SU-DHL-6 (cell line): Measurements from ENCODE around the gene TRAF3IP1.
"Not testable (repeated sequence)": the region's sequence is repeated elsewhere in the genome, so short reads cannot be mapped to it uniquely, and the experiment has no call there.

Experiments
- H2AFZ ChIP-seq: fragments of 200-600 bp; sonication (generic); 2 replicates; pipeline ENCODE4 v1.6.1; 2014; ENCODE audit warnings: low read depth, mild to moderate bottlenecking, moderate library complexity, mixed read lengths, antibody characterized with exemption, low read length; ENCODE audit not compliant: severe bottlenecking
- H3F3A ChIP-seq: fragments of 200-600 bp; shearing (Covaris generic); 2 replicates; pipeline ENCODE4 v1.6.0; 2016; ENCODE audit warnings: antibody characterized with exemption, mild to moderate bottlenecking; ENCODE audit not compliant: insufficient read depth
- H3K27ac ChIP-seq: fragments of 200-600 bp; sonication (generic); 2 replicates; pipeline ENCODE4 v1.5.1; 2016; ENCODE audit warnings: low read depth, mild to moderate bottlenecking, low read length, moderate library complexity, mixed read lengths
- H3K27me3 ChIP-seq: fragments of 200-600 bp; sonication (generic), shearing (Covaris generic); 2 replicates; pipeline ENCODE4 v1.6.0; 2014; ENCODE audit warnings: mild to moderate bottlenecking, low read length
- H3K36me3 ChIP-seq: fragments of 200-600 bp; sonication (generic); 2 replicates; pipeline ENCODE4 v1.6.1; 2014; ENCODE audit warnings: mild to moderate bottlenecking, low read length, mixed read lengths
- H3K4me2 ChIP-seq: fragments of 300-600, 200-600 bp; shearing (Covaris generic), sonication (generic); 2 replicates; pipeline ENCODE4 v1.6.0; 2014; ENCODE audit warnings: low read length, low read depth, mild to moderate bottlenecking; ENCODE audit not compliant: poor library complexity, severe bottlenecking
- H3K4me3 ChIP-seq: fragments of 200-600 bp; sonication (generic); 2 replicates; pipeline ENCODE4 v1.5.1; 2014; ENCODE audit warnings: antibody characterized with exemption, low read length, mild to moderate bottlenecking, mixed read lengths; ENCODE audit not compliant: insufficient read depth, poor library complexity, severe bottlenecking
- H3K79me2 ChIP-seq: fragments of 200-600 bp; sonication (generic); 2 replicates; pipeline ENCODE4 v1.6.1; 2014; ENCODE audit warnings: mild to moderate bottlenecking, low read length, moderate library complexity; ENCODE audit not compliant: insufficient read depth
- H3K9ac ChIP-seq: fragments of 200-600 bp; sonication (generic); 2 replicates; pipeline ENCODE4 v1.7.0; 2014; ENCODE audit warnings: mild to moderate bottlenecking, low read length
- H3K9me2 ChIP-seq: fragments of 200-600 bp; sonication (generic); replicated peaks from 2 replicates; pipeline ENCODE4 v1.6.1; 2014; ENCODE audit warnings: low read length; ENCODE audit not compliant: insufficient read depth
- H3K9me3 ChIP-seq: fragments of 200-600 bp; sonication (generic); 2 replicates; pipeline ENCODE4 v1.6.1; 2014; ENCODE audit warnings: low read length, mixed read lengths; ENCODE audit not compliant: insufficient read depth
- H4K20me1 ChIP-seq: fragments of 200-600 bp; sonication (generic); 2 replicates; pipeline ENCODE4 v1.6.1; 2014; ENCODE audit warnings: low read depth, mild to moderate bottlenecking, antibody characterized with exemption, low read length, moderate library complexity, mixed read lengths
- EZH2phosphoT487 ChIP-seq: fragments of 200-600 bp; sonication (generic), shearing (Covaris generic); conservative IDR thresholded peaks from 2 replicates; pipeline ENCODE4 v1.6.1; 2018; ENCODE audit warnings: mild to moderate bottlenecking, antibody characterized with exemption, low read length, moderate library complexity, mixed read lengths
- TF ChIP-seq, protein P1 (sequence below): fragments of 200-600 bp; sonication (generic); IDR thresholded peaks from one replicate; pipeline ENCODE4 v1.5.1; 2017; ENCODE audit warnings: antibody characterized with exemption, mild to moderate bottlenecking, low read length, moderate library complexity; ENCODE audit not compliant: insufficient read depth, poor library complexity, severe bottlenecking

The TRAF3IP1 gene

DNA sequence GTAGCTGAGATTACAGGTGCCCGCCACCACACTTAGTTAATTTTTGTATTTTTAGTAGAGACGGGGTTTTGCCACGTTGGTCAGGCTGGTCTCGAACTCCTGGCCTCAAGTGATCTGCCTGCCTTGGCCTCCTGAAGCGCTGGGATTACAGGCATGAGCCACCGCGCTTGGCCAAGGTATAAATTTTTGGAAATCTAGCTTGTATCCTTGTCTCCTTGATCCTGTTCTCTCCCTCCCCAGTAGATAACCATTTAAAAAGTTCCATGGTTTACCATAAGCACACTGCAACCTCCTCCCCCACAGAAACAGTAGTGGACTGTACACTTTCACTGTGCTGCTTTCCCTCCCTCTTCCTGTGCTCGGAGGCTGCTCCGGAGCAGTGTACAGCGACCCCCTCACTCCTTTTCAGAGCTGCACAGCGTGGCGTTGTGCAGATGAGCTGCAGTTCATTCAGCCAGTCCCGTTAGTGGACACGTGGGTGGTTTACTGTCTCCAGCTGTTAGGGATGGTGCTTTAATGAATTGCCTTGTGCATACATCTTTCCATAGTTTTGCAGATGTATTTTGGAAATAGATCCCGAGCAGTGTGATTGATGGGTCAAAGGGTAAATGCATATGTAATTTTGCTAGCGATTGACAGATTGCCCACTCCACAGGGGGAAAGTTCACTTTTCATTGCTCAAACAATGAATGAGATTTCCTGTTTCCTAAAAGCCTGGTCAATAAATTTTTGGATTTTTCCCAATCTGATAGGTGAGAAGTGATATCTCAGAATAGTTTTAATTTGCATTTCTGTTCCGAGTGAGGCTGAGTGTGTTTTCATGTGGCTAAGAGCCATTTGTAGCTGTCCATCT lies 121.2 kb downstream of the TRAF3IP1 start:
- H3K27me3 ChIP-seq: no peaks in the 10 kb centered on the region
- no peaks in the 10 kb centered on the region for H3F3A ChIP-seq
- no peak overlapping the region for H3K4me3 ChIP-seq
- peaks cover 17% of the 10 kb centered on the region for H4K20me1 ChIP-seq
- peaks cover 56% of the 10 kb centered on the region for H3K79me2 ChIP-seq
- no peak overlapping the region for H3K4me2 ChIP-seq
- peaks cover 7% of the 10 kb centered on the region; the same call in 1 of the 2 replicates for H3K36me3 ChIP-seq
- H3K9me2 ChIP-seq: no peaks in the 10 kb centered on the region
- no peak overlapping the region for H2AFZ ChIP-seq
- TF ChIP-seq, protein P1, sequence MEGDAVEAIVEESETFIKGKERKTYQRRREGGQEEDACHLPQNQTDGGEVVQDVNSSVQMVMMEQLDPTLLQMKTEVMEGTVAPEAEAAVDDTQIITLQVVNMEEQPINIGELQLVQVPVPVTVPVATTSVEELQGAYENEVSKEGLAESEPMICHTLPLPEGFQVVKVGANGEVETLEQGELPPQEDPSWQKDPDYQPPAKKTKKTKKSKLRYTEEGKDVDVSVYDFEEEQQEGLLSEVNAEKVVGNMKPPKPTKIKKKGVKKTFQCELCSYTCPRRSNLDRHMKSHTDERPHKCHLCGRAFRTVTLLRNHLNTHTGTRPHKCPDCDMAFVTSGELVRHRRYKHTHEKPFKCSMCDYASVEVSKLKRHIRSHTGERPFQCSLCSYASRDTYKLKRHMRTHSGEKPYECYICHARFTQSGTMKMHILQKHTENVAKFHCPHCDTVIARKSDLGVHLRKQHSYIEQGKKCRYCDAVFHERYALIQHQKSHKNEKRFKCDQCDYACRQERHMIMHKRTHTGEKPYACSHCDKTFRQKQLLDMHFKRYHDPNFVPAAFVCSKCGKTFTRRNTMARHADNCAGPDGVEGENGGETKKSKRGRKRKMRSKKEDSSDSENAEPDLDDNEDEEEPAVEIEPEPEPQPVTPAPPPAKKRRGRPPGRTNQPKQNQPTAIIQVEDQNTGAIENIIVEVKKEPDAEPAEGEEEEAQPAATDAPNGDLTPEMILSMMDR: no peak
- no peak for TF ChIP-seq EZH2phosphoT487
- no peak overlapping the region for H3K27ac ChIP-seq
- no peak overlapping the region for H3K9ac ChIP-seq
- H3K9me3 ChIP-seq: no peaks in the 10 kb centered on the region

DNA sequence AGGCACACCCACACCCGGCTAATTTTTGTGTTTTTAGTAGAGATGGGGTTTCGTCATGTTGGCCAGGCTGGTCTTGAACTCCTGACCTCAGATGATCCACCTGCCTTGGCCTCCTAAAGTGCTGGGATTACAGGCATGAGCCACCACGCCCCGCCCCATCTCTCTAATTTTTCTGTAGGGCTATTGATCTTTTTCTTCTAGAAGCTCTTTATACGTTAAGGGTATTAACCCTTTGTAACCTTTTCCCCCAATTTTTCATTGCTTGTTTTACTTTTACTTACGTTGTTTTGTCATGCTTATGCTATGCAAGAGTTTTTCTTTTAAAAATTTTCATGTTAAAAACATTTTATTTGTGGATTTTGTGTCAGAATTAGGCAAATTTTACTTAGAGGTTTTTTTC lies 121.9 kb downstream of the TRAF3IP1 start:
- not testable (repeated sequence) for H3K4me3 ChIP-seq, H3K27ac ChIP-seq, H3K36me3 ChIP-seq, H3K9ac ChIP-seq, H3K9me2 ChIP-seq, H2AFZ ChIP-seq, H3K4me2 ChIP-seq, H3K27me3 ChIP-seq, H3F3A ChIP-seq, H3K9me3 ChIP-seq
- Histone ChIP-seq H3K79me2 (peaks cover 56% of the 10 kb centered on the region), H4K20me1 (peaks cover 17% of the 10 kb centered on the region)

DNA sequence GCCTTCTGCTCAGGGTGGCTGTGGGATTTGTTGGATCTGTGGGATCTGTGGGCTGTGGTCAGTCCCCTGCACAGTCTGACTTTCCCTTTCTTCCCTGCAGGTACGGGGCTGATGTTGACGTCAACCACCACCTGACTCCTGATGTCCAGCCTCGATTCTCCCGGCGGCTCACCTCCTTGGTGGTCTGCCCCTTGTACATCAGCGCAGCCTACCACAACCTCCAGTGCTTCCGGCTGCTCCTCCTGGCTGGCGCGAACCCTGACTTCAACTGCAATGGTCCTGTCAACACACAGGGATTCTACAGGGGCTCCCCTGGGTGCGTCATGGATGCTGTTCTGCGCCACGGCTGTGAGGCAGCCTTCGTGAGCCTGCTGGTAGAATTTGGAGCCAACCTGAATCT lies 123.9 kb downstream of the TRAF3IP1 start:
- Histone ChIP-seq H3F3A (no peaks in the 10 kb centered on the region), H3K4me3 (no peak overlapping the region), H3K9me3 (no peaks in the 10 kb centered on the region), H3K9ac (no peak overlapping the region), H3K9me2 (no peaks in the 10 kb centered on the region), H4K20me1 (peaks cover 17% of the 10 kb centered on the region), H3K79me2 (peaks cover 42% of the 10 kb centered on the region), H3K27me3 (no peaks in the 10 kb centered on the region), H3K36me3 (peaks cover 4% of the 10 kb centered on the region; the same call in 1 of the 2 replicates), H3K4me2 (no peak overlapping the region), H2AFZ (no peak overlapping the region), H3K27ac (no peak overlapping the region)
- TF ChIP-seq EZH2phosphoT487: no peak
- TF ChIP-seq, protein P1: no peak

DNA sequence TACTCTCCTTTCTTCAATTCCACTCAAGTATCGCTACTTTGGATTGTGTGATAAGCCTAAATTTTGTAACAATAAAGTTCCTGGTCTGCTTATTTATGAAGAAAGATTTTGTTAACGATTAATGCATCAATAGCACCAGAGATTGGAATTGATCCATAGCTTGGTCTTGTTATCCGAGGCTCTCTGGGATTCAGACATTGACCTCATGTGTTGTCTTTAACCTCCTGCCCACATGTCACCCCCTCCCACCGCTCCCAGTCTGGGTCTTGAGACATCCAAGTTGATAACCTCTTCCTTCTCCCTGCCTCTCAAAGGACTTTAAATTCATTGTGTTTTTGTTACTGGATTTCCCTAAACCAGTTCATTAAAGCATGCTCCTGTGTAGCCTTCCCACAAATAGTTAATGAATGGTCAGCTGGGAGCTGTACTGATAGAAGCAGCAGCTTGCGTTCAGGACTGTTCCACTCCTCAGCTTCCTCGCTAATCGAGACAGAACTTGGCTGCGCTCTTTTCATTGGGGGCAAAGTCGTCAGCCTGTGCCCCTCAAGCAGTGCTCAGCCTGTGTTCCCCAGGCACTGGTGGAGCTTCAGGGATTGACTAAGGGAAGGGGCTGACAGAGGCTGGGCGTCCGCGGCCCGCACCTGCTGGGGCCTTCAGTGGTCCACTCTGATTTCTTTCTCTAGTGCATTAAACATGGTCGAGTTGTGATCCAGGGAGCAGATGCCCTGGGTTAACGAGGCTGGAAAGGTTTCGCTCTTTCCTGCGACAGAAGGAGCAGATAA lies 125.3 kb downstream of the TRAF3IP1 start:
- Histone ChIP-seq H3K4me2 (no peak overlapping the region), H3F3A (no peaks in the 10 kb centered on the region), H3K4me3 (no peak overlapping the region), H3K27ac (no peak overlapping the region), H3K9me2 (no peaks in the 10 kb centered on the region), H3K79me2 (peaks cover 28% of the 10 kb centered on the region), H3K36me3 (peaks cover 4% of the 10 kb centered on the region; the same call in 1 of the 2 replicates), H3K27me3 (no peaks in the 10 kb centered on the region), H4K20me1 (peaks cover 9% of the 10 kb centered on the region), H2AFZ (no peak overlapping the region), H3K9me3 (no peaks in the 10 kb centered on the region), H3K9ac (no peak overlapping the region)
- TF ChIP-seq EZH2phosphoT487: no peak
- TF ChIP-seq, protein P1: no peak
